ENCODE results near the gene DDX39B.
"Not testable (repeated sequence)": the region's sequence is repeated elsewhere in the genome, so short reads cannot be mapped to it uniquely, and the experiment has no call there.

The DDX39B gene

GRCh38 chr6:31525932-31526591, 15.7 kb downstream of the DDX39B start:
- no peak for DNase-seq

DNA sequence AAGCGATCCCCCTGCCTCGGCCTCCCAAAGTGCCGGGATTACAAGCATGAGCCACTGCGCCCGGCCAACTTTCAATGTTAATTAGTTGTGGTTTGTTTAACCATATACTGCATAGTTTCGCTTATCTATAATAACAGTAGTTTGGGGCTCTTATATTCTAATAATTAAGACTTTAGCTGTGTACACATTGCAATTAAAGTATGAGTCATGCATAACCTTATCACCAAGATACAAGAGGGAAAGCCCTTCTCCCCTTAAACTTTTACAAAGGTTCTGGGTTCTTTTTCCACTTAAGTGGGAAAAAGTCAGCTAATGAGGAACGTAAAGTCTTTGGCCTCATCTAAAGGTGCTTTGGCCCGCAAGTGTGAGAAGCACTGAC, 16.3 kb downstream of the DDX39B start:
- DNase-seq: no peak

GRCh38 chr6:31521835-31522234, 20.0 kb downstream of the DDX39B start:
- DNase-seq: no peak

- DNase-seq: no peak
Measured at GRCh38 chr6:31513456-31514165, 28.2 kb downstream of the DDX39B start.

- no peak for DNase-seq
Measured at GRCh38 chr6:31510007-31510406, 31.8 kb downstream of the DDX39B start.

- not testable (repeated sequence) for DNase-seq
Measured at GRCh38 chr6:31509036-31509435, 32.8 kb downstream of the DDX39B start.

- DNase-seq: no peak
Measured at GRCh38 chr6:31502586-31502985, 39.2 kb downstream of the DDX39B start.

DNA sequence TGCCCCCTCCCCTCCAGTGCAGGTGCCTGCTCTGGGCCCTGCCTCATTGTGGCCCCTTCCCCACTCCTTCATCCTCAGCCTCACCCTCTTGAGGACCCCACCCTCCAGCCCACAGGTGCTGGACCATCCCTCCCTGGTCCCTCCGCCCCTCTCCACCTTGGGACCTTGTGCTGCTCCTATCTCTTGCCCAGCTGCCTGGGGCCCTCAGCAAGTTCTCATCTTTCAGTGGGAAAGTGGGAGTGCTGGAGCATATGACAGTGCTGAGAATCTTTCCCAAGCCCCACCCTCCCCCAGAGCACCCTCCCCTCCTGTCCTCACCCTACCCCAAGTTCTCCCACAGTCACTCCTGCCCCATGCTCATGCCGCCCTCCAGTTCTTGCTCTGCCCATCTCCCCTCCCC, 42.2 kb downstream of the DDX39B start:
- not testable (repeated sequence) for DNase-seq

DNA sequence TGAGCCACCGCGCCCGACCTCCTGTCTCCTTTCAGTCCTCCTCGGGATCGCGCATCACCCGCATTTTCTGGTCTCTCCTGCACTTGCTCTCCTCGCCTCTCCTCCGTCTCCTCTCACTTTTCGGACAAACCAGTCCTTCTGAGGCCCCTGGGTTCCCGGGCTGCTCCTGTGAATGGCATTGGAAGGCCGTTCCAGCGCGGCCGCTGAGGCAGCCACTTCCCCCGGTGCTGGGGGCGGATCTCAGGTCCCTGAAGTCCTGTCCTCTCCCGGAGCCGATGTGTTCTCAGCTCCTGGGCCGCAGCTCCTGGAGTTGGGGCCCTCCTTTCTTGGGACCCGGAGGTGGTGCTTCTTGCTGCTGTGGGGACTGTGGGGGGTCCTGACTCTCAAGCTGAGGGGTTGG, 43.1 kb downstream of the DDX39B start:
- DNase-seq: no peak

DNA sequence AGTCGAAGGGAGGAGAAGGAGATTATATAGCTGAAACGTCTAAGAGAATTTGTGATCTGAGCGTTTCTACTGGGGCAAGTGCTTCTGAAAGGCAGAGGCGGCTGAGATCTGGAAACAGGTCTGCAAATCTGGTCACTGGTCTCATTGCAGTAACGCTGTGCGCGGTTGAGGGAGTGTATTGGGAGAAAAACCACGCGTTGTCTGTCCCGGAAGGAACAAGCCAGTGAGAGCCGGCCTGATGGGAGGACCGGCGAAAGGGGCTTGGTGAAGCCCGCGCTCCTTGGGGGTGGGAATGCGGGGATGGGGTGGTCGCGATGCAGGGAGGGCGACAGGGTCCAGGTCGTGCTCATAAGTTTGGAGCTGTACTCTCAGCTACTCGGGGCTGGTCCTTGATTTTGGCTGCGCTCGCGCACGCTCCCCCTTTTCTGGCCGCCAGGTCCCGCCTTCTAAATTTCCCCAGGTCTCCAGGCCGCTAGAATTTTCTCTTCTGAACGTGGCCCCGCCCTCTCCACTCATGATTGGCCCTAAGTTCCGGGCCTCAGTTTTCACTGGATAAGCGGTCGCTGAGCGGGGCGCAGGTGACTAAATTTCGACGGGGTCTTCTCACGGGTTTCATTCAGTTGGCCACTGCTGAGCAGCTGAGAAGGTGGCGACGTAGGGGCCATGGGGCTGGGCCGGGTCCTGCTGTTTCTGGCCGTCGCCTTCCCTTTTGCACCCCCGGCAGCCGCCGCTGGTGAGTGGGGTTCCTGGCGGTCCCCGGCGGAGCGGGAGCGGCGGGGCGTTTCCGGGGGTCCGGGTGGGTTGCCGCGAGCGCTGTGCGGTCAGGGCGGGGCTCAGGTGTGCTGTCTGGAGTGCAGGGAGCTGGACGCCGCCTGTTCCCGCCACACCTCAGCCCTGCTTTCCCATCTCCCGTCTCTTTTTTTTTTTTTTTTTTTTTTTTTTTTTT, 44.0 kb downstream of the DDX39B start, which contains the start of gene MICB:
Gene MICB, plus strand, starts transcription at position 615 of the 946 bp plus-strand sequence. Its CDS starts 49 bp downstream, at position 664.
- DNase-seq: no peak

DNA sequence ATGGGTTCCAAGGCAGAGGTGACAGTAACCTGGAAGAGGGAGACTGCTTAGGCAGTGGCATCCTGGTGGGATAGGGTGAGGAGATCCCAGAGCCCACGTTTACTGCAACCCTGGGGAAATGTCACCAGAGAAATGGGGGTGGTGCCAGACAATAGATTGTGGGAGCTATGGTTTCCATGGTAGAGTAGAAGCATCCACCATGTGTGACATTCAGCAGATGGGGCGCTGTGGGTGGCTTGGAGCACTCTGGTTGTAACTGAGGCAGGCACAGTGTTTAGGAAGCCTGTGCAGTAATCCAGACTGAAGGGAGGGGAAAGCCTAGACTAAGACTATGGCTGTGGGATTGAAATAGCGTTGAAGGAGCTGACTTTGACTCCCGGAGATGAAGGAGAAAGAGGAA, 45.0 kb downstream of the DDX39B start:
- not testable (repeated sequence) for DNase-seq

DNA sequence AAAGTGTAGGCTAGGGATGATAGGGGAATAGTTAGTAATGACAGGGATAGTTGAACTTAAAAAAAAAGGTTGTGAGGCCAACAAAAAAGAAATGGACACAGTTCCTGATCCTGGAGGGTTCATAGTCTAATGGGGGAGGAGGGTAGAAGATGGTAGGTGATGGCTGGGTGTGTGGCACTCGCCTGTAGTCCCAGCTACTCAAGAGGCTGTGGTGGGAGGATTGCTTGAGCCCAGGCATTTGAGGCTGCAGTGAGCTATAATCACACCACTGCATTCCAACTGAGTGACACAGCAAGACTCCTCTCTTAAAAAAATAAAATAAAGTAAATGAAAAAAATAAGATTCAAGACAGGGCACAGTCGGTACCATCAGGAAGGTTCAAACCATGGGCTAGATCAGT, 46.2 kb downstream of the DDX39B start:
- no peak for DNase-seq

- DNase-seq: peak; percentile 31
Measured at GRCh38 chr6:31493875-31494694, 47.7 kb downstream of the DDX39B start.

GRCh38 chr6:31493550-31493874, 48.3 kb downstream of the DDX39B start:
- DNase-seq: not testable (repeated sequence)

DNA sequence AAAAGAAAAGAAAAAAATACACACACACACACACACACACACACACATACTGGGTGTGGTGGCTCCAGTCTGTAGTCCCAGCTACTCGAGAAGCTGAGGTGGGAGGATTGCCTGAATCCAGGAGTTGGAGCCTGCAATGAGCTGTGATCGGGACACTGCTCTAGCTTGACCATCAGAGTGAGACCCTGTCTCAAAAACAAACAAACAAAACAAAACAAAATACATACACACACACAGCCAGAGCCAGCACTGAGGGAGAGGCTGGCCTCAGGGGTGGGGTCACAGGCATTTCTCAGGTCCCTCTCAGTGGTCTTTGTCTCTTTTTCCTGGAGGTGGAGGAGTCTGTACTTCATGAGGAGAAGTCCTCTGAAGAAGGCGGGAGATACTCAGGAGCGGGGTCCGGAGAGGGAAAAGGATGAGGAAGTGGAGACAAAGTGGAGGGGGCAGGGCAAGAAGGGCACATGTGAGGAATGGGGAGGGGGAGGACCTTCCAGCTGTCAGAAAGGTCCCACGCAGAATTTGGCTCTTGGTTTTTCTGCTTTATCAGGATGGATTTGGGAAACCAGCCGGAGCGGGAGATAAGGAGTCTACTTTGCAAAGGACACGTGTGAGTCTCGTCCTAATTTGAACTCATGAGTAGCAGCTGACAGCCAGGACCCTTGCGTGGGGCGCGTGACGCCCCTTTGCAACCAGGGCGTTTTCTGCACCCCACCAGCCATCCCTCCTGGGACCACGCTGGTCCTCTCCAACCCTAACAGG, 51.5 kb downstream of the DDX39B start:
- no peak for DNase-seq

DNA sequence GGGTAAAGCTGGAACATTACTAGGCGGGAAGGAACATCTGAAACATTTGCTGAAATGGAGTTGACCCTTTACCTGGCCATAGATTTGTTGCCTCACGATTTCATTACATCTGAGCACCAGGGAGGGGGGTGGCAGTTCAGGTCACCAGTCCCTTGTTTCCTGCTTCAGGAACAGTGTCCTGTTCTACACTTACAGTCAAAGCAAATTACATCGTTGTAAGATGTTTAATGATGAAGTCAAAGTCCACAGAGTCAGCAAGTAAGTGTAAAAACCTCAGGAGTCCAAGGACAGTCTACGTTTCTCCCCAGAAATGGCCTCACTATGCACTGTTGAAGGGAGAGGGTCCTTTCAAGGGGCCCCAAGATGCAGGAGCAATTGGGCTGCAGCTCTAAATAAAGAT, 52.7 kb downstream of the DDX39B start:
- DNase-seq: no peak

DNA sequence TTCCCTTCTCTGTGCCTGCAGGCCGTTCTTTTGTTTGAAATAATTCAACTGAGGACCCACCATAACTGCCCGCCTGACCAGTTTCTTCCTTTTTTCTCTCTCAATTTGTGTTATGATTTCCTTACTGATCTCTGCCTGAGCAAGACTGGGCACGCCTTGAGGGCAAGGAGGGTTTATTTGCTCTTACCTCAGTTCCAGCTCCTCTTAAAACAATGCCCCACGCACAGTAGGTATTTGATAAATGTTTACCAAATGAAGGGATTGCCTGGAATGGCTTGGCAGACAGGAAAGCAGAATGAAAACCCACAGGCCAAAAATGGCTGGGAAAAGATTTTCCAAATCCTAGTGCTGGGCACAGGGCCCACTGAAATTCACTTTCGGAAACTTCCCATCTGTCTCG, 54.1 kb downstream of the DDX39B start:
- DNase-seq: not testable (repeated sequence)

GRCh38 chr6:31486065-31486837, 55.6 kb downstream of the DDX39B start:
- not testable (repeated sequence) for DNase-seq

DNA sequence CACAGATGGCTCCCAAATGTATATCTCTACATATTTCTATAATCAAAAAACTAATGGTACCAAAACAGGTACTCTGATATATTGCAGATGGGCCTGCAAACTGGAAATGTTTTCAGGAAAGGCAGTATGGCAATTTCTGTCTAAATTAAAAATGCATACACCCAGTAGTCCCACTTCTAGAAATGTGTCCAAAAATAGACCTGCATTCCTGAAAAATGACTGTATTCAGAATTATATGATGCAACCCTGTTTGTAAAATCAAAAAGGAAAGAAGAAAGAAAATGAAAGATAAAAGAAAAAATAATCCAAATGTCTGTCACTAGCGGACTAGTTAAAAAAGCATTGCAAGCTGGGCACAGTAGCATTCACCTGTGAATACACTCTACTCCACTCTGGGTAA, 56.7 kb downstream of the DDX39B start:
- DNase-seq: no peak

- DNase-seq: no peak
Measured at GRCh38 chr6:31483392-31483791, 58.4 kb downstream of the DDX39B start.

- no peak for DNase-seq
Measured at GRCh38 chr6:31480574-31480973, 61.2 kb downstream of the DDX39B start.
